ENCODE data around the gene DLG2. TPM values are rescaled to one million over a fixed set of nuclear protein-coding genes. Genes with fewer than 3 reads are reported as not detected.

DLG2 gene
- total RNA-seq, 1 experiment from 2014 or later = 17.5 TPM

GRCh38 chr11:85481862-85482261 is 145.3 kb downstream of the DLG2 start (continued):
- TF ChIP-seq USF1 (CRISPR knock-in tag; IDR thresholded peaks at IDR 0.05) = no peak
- no peak for TF ChIP-seq ZNF219 (CRISPR knock-in tag; IDR thresholded peaks at IDR 0.05; ENCODE audit: borderline replicate concordance)
- no peak for TF ChIP-seq SMAD4 (CRISPR knock-in tag; IDR thresholded peaks at IDR 0.05)
- TF ChIP-seq E2F5 (CRISPR knock-in tag; IDR thresholded peaks at IDR 0.05) = no peak
- TF ChIP-seq TCF7 (CRISPR knock-in tag; IDR thresholded peaks at IDR 0.05; ENCODE audit: low read depth) = no peak
- no peak for TF ChIP-seq NFE2L1 (CRISPR knock-in tag; IDR thresholded peaks at IDR 0.05)

- Mint-ChIP-seq H3K27ac (no peak overlapping the region), H3K36me3 (peaks cover 3% of the 10 kb centered on the region; the same call in 1 of the 2 replicates), H3K4me1 (peaks cover 31% of the 10 kb centered on the region), H3K4me3 (no peak overlapping the region), H3K27me3 (ENCODE audit: low read depth) (no peaks in the 10 kb centered on the region), H3K9me3 (peaks cover 12% of the 10 kb centered on the region; the same call in 1 of the 2 replicates)
- ATAC-seq (no peak), DNase-seq (ENCODE audit: low spot score) (no peak)
- POLR2A ChIA-PET = no interaction called here
- TF ChIP-seq NR1H2 (CRISPR knock-in tag; IDR thresholded peaks at IDR 0.05) (no peak), GABPB1 (CRISPR knock-in tag; IDR thresholded peaks at IDR 0.05) (no peak), SP1 (CRISPR knock-in tag; conservative IDR thresholded peaks at IDR 0.05) (no peak), ZNF219 (CRISPR knock-in tag; IDR thresholded peaks at IDR 0.05; ENCODE audit: borderline replicate concordance) (no peak), ATF3 (CRISPR knock-in tag; conservative IDR thresholded peaks at IDR 0.05) (no peak), SOX15 (CRISPR knock-in tag; IDR thresholded peaks at IDR 0.05) (no peak), MYBL2 (CRISPR knock-in tag; IDR thresholded peaks at IDR 0.05) (no peak), TEAD1 (CRISPR knock-in tag; IDR thresholded peaks at IDR 0.05) (no peak), ZNF317 (CRISPR knock-in tag; IDR thresholded peaks at IDR 0.05; ENCODE audit: borderline replicate concordance, low read depth) (no peak), JAZF1 (CRISPR knock-in tag; IDR thresholded peaks at IDR 0.05) (no peak), ZNF281 (CRISPR knock-in tag; IDR thresholded peaks at IDR 0.05) (no peak), ZNF138 (CRISPR knock-in tag; conservative IDR thresholded peaks at IDR 0.05) (no peak), JUN (CRISPR knock-in tag; IDR thresholded peaks at IDR 0.05) (no peak), CBFB (CRISPR knock-in tag; IDR thresholded peaks at IDR 0.05; ENCODE audit: low read depth) (no peak), ZNF232 (CRISPR knock-in tag; IDR thresholded peaks at IDR 0.05) (no peak), NFYB (CRISPR knock-in tag; conservative IDR thresholded peaks at IDR 0.05; ENCODE audit: low read depth) (no peak), ZBTB43 (CRISPR knock-in tag; IDR thresholded peaks at IDR 0.05) (no peak), ATF2 (CRISPR knock-in tag; IDR thresholded peaks at IDR 0.05; ENCODE audit: borderline replicate concordance, low read depth) (no peak), E2F5 (CRISPR knock-in tag; IDR thresholded peaks at IDR 0.05) (no peak), CDX4 (CRISPR knock-in tag; IDR thresholded peaks at IDR 0.05; ENCODE audit: borderline replicate concordance) (no peak)
- CTCF ChIA-PET = interaction anchor here (0.5 kb wide), 1 partner anchor 755 kb away, joined by 3 read pairs; no protein-coding TSS in a partner anchor
These were observed 151.3 kb downstream of the DLG2 start for GRCh38 chr11:85475660-85476517.

All from WTC11 (cell line).